Trophoblast cell (in vitro differentiated cells and primary cell): Measurements from ENCODE around the gene THBS1.

Source experiments
- DNase-seq, 2 donors: peaks; one replicate each; pipeline ENCODE4 v3.0.0-alpha.2; 2016
- H2AFZ ChIP-seq: 2 replicates; pipeline ENCODE4 v1.6.1; 2013; ENCODE audit warnings: low read length, moderate library complexity, mild to moderate bottlenecking; ENCODE audit not compliant: insufficient read depth, poor library complexity
- H2AK5ac ChIP-seq: 2 replicates; pipeline ENCODE4 v1.6.1; 2013; ENCODE audit warnings: mild to moderate bottlenecking, low read length
- H2BK120ac ChIP-seq: 2 replicates; pipeline ENCODE4 v1.6.1; 2013; ENCODE audit warnings: low read length, mild to moderate bottlenecking, moderate library complexity; ENCODE audit not compliant: insufficient read depth, poor library complexity
- H2BK12ac ChIP-seq: 2 replicates; pipeline ENCODE4 v1.6.1; 2013; ENCODE audit warnings: mild to moderate bottlenecking, low read length, moderate library complexity
- H2BK5ac ChIP-seq: 2 replicates; pipeline ENCODE4 v1.6.1; 2013; ENCODE audit warnings: low read length, low read depth, moderate library complexity, mild to moderate bottlenecking; ENCODE audit not compliant: poor library complexity
- H3K14ac ChIP-seq: 2 replicates; pipeline ENCODE4 v1.6.1; 2013; ENCODE audit warnings: mild to moderate bottlenecking, low read length
- H3K18ac ChIP-seq: 2 replicates; pipeline ENCODE4 v1.6.1; 2013; ENCODE audit warnings: mild to moderate bottlenecking, low read length
- H3K23ac ChIP-seq: 2 replicates; pipeline ENCODE4 v1.6.1; 2013; ENCODE audit warnings: low read length
- H3K27ac ChIP-seq: 2 replicates; pipeline ENCODE4 v1.5.1; 2013; ENCODE audit warnings: low read depth, mild to moderate bottlenecking, inconsistent platforms, low read length, moderate library complexity
- H3K27me3 ChIP-seq: 2 replicates; pipeline ENCODE4 v1.6.1; 2013; ENCODE audit warnings: inconsistent platforms, mild to moderate bottlenecking, low read length, moderate library complexity; ENCODE audit not compliant: insufficient read depth
- H3K36me3 ChIP-seq, 2 experiments: 1 replicate in 1 of 2; 2 replicates in 1 of 2; pipeline ENCODE4 v1.6.1; 2013; ENCODE audit warnings: low read length in 2 of 2, mild to moderate bottlenecking in 2 of 2, moderate library complexity in 1 of 2; ENCODE audit not compliant: insufficient read depth in 2 of 2, control insufficient read depth in 1 of 2
- H3K4ac ChIP-seq: 2 replicates; pipeline ENCODE4 v1.6.1; 2013; ENCODE audit warnings: low read depth, mild to moderate bottlenecking, low read length, moderate library complexity
- H3K4me1 ChIP-seq, 2 experiments: 1 replicate in 1 of 2; 2 replicates in 1 of 2; pipeline ENCODE4 v1.6.1; 2013; ENCODE audit warnings: low read length in 2 of 2, mild to moderate bottlenecking in 2 of 2, moderate library complexity in 1 of 2; ENCODE audit not compliant: insufficient read depth in 2 of 2, control insufficient read depth in 1 of 2
- H3K4me2 ChIP-seq: 2 replicates; pipeline ENCODE4 v1.6.1; 2013; ENCODE audit warnings: inconsistent platforms, mild to moderate bottlenecking, low read length, moderate library complexity
- H3K4me3 ChIP-seq: 2 replicates; pipeline ENCODE4 v1.5.1; 2013; ENCODE audit warnings: mild to moderate bottlenecking, low read depth, low read length, inconsistent platforms
- H3K79me1 ChIP-seq: one replicate; pipeline ENCODE4 v1.6.1; 2013; ENCODE audit warnings: low read length
- H3K79me2 ChIP-seq: 2 replicates; pipeline ENCODE4 v1.6.1; 2013; ENCODE audit warnings: low read length, mild to moderate bottlenecking; ENCODE audit not compliant: control insufficient read depth, insufficient read depth, poor library complexity
- H3K9ac ChIP-seq: 2 replicates; pipeline ENCODE4 v1.6.1; 2013; ENCODE audit warnings: mild to moderate bottlenecking, low read length
- H3K9me3 ChIP-seq: 2 replicates; pipeline ENCODE4 v1.6.1; 2013; ENCODE audit warnings: low read depth, mild to moderate bottlenecking, control low read depth, inconsistent platforms, low read length; ENCODE audit not compliant: insufficient read depth
- H4K12ac ChIP-seq: 2 replicates; pipeline ENCODE4 v1.6.1; 2013; ENCODE audit warnings: low read depth, mild to moderate bottlenecking, low read length, moderate library complexity
- H4K8ac ChIP-seq: 2 replicates; pipeline ENCODE4 v1.6.1; 2013; ENCODE audit warnings: low read depth, mild to moderate bottlenecking, low read length, moderate library complexity
- H4K91ac ChIP-seq: one replicate; pipeline ENCODE4 v1.6.1; 2013; ENCODE audit warnings: low read depth, mild to moderate bottlenecking, low read length, moderate library complexity
- WGBS: extraction: QIAGEN DNeasy Blood & Tissue Kit; methylation state at CpG from one replicate; pipeline ENCODE4 v1.1.7; 2013; ENCODE audit warnings: missing lambda C conversion rate; ENCODE audit not compliant: insufficient read length, insufficient coverage; ENCODE audit errors: extremely low coverage; 5-methylcytosine and 5-hydroxymethylcytosine counted together

Gene THBS1

GRCh38 chr15:39552556-39552955, 28.3 kb upstream of the THBS1 start:
- no peak overlapping the region for H3K27ac ChIP-seq
- H3K4me2 ChIP-seq: no peak overlapping the region
- H2AK5ac ChIP-seq: no peak overlapping the region
- no peak overlapping the region for H2BK12ac ChIP-seq
- no peaks in the 10 kb centered on the region for H3K79me2 ChIP-seq
- no peaks in the 10 kb centered on the region for H3K9me3 ChIP-seq
- H3K36me3 ChIP-seq: no peaks in the 10 kb centered on the region
- H2BK120ac ChIP-seq: no peak overlapping the region
- H3K4me3 ChIP-seq: no peak overlapping the region
- no peak overlapping the region for H2BK5ac ChIP-seq
- no peak overlapping the region for H4K8ac ChIP-seq
- H3K4me1 ChIP-seq: no peaks in the 10 kb centered on the region
- no peak overlapping the region for H3K4ac ChIP-seq
- no peaks in the 10 kb centered on the region for H3K79me1 ChIP-seq
- no peak overlapping the region for H4K12ac ChIP-seq
- no peak for DNase-seq
- no peak overlapping the region for H2AFZ ChIP-seq
- no CpG with 5 or more reads among the region's 2 CpGs for WGBS
- no peak overlapping the region for H3K18ac ChIP-seq
- H4K91ac ChIP-seq: no peak overlapping the region
- H3K9ac ChIP-seq: no peak overlapping the region
- H3K27me3 ChIP-seq: no peaks in the 10 kb centered on the region
- H3K23ac ChIP-seq: no peak overlapping the region
- no peak overlapping the region for H3K14ac ChIP-seq

DNA sequence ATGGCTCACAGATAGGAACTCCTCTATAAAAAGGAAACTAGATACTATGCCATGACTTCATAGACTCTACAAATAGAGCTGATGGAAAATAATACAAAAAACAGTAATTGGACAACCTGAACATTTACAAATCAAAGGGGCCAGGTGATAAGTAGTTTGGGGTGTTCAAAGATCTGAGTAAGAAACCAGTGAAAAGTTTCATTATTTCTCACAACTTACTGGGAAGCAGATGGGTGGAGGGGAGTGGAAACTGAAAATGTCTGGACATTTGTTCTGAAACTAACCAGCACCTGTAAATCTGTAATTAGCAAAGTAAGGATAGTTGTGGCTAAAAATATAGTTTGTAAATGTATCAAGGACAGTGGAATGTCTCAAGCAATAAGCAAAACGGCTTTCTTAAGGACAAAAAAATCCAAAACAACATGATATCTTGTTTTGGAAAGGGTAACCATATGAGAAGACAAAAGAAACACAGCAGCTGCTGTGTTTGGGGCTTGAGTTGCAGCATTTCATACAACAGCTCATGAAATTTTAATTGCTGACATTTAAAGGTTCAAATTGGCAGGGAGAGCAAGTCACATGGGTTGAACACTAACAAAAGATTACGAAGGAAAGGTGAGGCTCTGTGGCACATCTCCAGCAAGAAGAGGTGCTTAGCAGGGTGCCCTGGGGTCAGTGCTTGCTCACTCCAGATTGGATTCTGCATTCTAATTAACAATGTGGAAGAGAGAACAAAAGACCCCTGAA, 26.8 kb upstream of the THBS1 start:
- Histone ChIP-seq H4K12ac (no peak overlapping the region), H3K4me3 (no peak overlapping the region), H3K23ac (no peak overlapping the region), H3K18ac (no peak overlapping the region), H3K4me2 (no peak overlapping the region), H2AK5ac (no peak overlapping the region), H3K79me2 (no peaks in the 10 kb centered on the region), H3K4ac (no peak overlapping the region), H3K9ac (no peak overlapping the region), H3K27ac (no peak overlapping the region), H3K79me1 (no peaks in the 10 kb centered on the region), H2BK5ac (no peak overlapping the region), H3K14ac (no peak overlapping the region), H3K9me3 (no peaks in the 10 kb centered on the region), H2BK12ac (no peak overlapping the region), H3K4me1 (no peaks in the 10 kb centered on the region), H2AFZ (no peak overlapping the region), H4K8ac (no peak overlapping the region), H4K91ac (no peak overlapping the region), H2BK120ac (no peak overlapping the region), H3K27me3 (no peaks in the 10 kb centered on the region), H3K36me3 (no peaks in the 10 kb centered on the region)
- no peak for DNase-seq
- no CpG with 5 or more reads among the region's 2 CpGs for WGBS

- no peak overlapping the region for H4K8ac ChIP-seq
- no peaks in the 10 kb centered on the region for H3K4me1 ChIP-seq
- no peak overlapping the region for H2BK5ac ChIP-seq
- no peak overlapping the region for H3K4me2 ChIP-seq
- H3K9me3 ChIP-seq: no peaks in the 10 kb centered on the region
- H3K27me3 ChIP-seq: no peaks in the 10 kb centered on the region
- H2AFZ ChIP-seq: no peak overlapping the region
- no peak overlapping the region for H3K4me3 ChIP-seq
- H3K79me2 ChIP-seq: no peaks in the 10 kb centered on the region
- no peak for DNase-seq
- no peak overlapping the region for H4K12ac ChIP-seq
- H3K27ac ChIP-seq: no peak overlapping the region
- H3K79me1 ChIP-seq: no peaks in the 10 kb centered on the region
- no peak overlapping the region for H3K14ac ChIP-seq
- H2BK120ac ChIP-seq: no peak overlapping the region
- H3K36me3 ChIP-seq: no peaks in the 10 kb centered on the region
- no peak overlapping the region for H3K18ac ChIP-seq
- no peak overlapping the region for H3K4ac ChIP-seq
- no peak overlapping the region for H2BK12ac ChIP-seq
- H3K23ac ChIP-seq: no peak overlapping the region
- H3K9ac ChIP-seq: no peak overlapping the region
- no peak overlapping the region for H4K91ac ChIP-seq
- H2AK5ac ChIP-seq: no peak overlapping the region
These were observed 26.0 kb upstream of the THBS1 start for GRCh38 chr15:39554746-39555387.

GRCh38 chr15:39555885-39556284, 25.0 kb upstream of the THBS1 start:
- Histone ChIP-seq H3K79me1 (no peaks in the 10 kb centered on the region), H3K18ac (no peak overlapping the region), H3K4me3 (no peak overlapping the region), H3K23ac (no peak overlapping the region), H2AK5ac (no peak overlapping the region), H4K91ac (no peak overlapping the region), H4K8ac (no peak overlapping the region), H3K27ac (no peak overlapping the region), H3K79me2 (no peaks in the 10 kb centered on the region), H2BK5ac (no peak overlapping the region), H3K36me3 (no peaks in the 10 kb centered on the region), H3K9ac (no peak overlapping the region), H3K9me3 (no peaks in the 10 kb centered on the region), H2AFZ (no peak overlapping the region), H3K27me3 (no peaks in the 10 kb centered on the region), H2BK120ac (no peak overlapping the region), H3K4ac (no peak overlapping the region), H2BK12ac (no peak overlapping the region), H4K12ac (no peak overlapping the region), H3K14ac (no peak overlapping the region), H3K4me1 (no peaks in the 10 kb centered on the region), H3K4me2 (no peak overlapping the region)
- no peak for DNase-seq
- WGBS: no CpG with 5 or more reads among the region's 4 CpGs
